Endothelial cell of hepatic sinusoid (primary cell): ENCODE measurements around the gene ZNF844.
"Not testable (repeated sequence)": the region's sequence is repeated elsewhere in the genome, so short reads cannot be mapped to it uniquely, and the experiment has no call there.

Source experiments
- in situ Hi-C: cut with HindIII; loops from 2 replicates; pipeline ENCODE4 v1.10.0; 2017; ENCODE audit warnings: low sequenced_read_pairs

ZNF844 gene

DNA sequence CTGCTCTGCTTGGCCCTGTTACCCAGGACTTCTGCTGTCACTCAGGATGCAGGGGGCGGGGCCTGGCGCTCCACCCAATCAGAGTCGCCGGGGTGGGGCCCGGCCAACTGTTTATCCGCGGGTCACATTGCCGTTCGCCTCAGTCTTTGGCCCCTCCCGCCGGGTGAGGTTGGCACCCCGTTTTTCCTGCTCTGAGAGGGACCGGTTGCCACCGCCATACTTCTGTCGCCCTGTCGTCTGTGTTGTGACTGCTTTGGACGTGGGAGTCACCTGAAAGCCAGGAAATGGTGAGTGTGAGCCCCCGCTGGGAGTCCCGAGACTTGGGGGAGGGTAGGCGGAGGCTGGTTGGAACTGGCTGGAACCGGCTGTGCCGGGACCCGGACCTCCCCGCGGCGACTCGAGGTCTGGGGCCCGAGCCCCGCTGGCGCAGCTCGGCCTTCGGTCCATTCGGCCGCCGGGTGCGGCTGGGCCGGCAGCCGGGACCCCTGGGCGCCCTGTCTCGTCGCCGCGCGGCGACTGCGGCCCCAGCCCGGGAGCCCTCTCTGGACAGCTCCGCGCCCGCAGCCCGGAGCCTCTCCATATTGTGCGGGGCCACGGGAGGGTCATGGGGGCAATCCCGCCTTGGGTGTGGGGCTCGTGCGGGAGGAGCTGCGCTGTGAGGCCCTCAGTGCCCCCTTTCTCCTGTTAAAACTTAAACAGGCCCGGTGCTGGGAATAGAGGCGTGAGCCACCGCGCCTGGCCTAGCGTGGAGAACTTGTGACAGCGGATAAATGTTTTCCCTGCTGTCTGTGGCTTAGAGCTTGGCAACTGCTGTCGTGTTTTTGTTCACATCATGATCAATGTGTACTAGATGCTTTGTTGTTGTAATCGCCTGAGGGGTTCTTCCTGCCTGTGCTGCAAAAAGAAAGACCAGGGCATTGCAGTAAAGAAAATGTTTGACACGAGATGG, at the start of gene ZNF844:
Gene ZNF844, plus strand, starts transcription at position 142 of the 949 bp plus-strand sequence. Its CDS starts 143 bp downstream, at position 285.
- in situ Hi-C loops, result no loop called here

DNA sequence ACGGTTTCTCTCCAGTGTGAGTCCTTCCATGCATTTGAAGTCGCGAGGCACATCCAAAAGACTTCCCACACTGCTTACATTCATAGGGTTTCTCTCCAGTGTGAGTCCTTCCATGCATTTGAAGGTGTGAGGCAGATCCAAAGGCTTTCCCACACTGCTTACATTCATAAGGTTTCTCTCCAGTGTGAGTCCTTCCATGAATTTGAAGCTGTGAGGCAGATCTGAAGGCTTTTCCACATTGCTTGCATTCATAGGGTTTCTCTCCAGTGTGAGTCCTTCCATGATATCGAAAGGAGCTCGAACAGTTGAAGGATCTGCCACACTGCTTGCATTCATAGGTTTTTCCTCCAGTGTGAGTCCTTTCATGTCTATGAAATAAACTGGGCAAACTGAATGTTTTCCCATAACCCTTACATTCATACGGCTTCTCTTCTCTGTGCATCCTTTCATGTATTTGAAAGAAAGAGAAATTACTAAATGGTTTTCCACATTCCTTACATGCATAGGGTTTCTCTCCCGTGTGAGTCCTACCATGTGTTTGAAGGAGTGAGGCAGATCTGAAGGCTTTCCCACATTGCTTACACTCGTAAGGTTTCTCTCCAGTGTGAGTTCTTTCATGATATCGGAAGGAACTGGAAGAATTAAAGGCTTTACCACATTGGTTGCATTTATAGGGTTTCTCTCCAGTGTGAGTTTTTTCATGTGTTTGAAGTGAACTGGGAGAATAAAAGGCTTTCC, 49.3 kb upstream of the ZNF844 start:
- in situ Hi-C loops, result no loop called here

DNA sequence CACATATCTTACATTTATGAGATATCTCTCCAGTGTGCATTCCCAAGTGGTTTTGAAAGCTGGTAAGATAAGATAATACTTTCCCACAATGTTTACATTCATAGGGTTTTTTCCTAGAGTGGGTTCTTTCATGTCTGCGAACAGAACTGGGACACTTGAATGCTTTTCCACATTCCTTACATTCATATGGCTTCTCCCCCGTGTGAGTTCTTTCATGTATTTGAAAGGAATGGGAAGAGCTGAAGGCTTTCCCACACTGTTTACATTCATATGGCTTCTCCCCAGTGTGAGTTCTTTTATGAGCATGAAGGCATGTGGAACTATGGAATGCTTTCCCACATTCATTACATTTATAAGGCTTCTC, 48.8 kb upstream of the ZNF844 start:
- in situ Hi-C loops, result no loop called here

GRCh38 chr19:12034198-12034597, 30.3 kb upstream of the ZNF844 start:
- in situ Hi-C loops, result no loop called here

- in situ Hi-C loops, result no loop called here
Measured at GRCh38 chr19:12034620-12035019, 29.9 kb upstream of the ZNF844 start.

- in situ Hi-C loops, result no loop called here
Measured at GRCh38 chr19:12035220-12036172, 29.0 kb upstream of the ZNF844 start, which contains the start of gene ZNF433. TSS of gene ZNF433 (minus strand) at chr19:12035679. CDS start at chr19:12035539, 140 bp downstream.

GRCh38 chr19:12042893-12043292, 21.6 kb upstream of the ZNF844 start:
- in situ Hi-C loops, result loop anchor here (5.0 kb wide), 1 partner anchor 89 kb away; no protein-coding TSS in a partner anchor

- in situ Hi-C loops, result loop anchor here (5.0 kb wide), 1 partner anchor 88 kb away; no protein-coding TSS in a partner anchor
Measured at GRCh38 chr19:12043752-12044422, 20.6 kb upstream of the ZNF844 start.

DNA sequence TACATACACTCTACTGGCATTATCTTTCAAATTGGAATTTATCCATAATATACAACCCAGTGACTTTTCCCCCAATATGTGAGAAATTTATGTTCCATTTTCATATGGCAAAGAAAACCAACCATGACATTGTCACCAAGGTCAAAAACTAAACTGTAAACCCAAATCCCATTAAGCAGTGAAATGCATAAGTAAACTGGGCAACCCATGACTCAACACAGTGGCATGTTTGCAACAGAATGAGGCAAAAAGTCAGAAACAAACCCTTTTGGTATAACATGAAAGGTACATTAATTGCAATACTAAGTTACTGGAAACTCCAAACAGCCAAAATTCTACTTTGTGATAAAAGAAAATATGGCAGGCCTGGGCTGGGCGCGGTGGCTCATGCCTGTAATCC, 16.7 kb upstream of the ZNF844 start:
- in situ Hi-C loops, result no loop called here

GRCh38 chr19:12052091-12052496, 12.4 kb upstream of the ZNF844 start:
- in situ Hi-C loops, result no loop called here

DNA sequence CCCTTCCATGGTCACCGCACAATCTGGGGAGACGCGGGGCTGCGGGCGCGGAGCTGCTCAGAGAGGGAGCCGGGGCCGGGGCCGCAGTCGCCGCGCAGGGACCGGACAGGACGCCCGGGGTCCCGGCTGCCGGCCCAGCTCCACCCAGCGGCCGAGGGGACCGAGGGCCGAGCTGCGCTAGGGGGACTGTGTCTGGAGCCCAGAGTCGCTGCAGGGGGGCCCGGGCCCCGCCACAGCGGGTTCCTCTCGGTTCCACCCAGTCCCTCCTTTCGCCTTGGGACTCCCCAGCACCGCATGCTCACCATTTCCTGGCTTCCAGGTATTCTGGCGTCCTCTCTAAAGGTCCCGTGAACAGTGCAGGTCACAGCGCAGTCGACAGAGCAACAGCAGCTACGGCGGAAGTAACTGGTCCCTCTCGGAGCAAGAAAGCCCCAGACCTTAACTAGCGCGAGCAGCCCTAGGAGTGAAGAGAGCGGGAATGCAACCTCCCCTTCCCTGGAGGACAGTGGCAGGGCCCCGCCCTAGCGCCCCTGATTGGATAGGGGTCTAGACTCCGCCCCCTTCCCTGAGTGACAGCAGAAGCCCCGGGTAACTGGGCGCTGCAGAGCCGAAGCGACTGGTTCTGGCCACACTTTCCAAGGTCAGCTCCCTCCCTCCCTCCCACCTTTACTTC, 11.9 kb upstream of the ZNF844 start, which contains the start of gene ZNF878:
Gene ZNF878, minus strand, starts transcription at position 465 of the 673 bp plus-strand sequence. Its CDS starts 160 bp downstream, at position 305.
- in situ Hi-C loops, result no loop called here

GRCh38 chr19:12055784-12056183, 8.7 kb upstream of the ZNF844 start:
- in situ Hi-C loops, result no loop called here

DNA sequence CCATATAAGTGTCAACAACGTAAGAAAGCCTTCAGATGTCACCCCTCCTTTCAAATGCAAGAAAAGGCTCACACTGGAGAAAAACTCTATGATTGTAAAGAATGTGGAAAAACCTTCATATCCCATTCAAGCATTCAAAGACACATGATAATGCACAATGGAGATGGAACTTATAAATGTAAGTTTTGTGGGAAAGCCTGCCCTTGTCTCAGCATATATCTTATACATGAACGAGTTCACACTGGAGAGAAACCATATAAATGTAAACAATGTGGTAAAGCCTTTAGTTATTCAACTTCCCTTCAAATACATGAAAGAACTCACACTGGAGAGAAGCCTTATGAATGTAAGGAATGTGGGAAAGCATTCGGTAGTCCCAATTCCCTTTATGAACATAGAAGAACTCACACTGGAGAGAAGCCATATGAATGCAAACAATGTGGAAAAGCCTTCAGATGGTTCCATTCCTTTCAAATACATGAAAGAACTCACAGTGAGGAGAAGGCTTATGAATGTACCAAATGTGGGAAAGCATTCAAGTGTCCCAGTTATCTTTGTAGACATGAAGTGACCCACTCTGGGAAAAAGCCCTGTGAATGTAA, 11.1 kb downstream of the ZNF844 start:
- in situ Hi-C loops, result no loop called here

GRCh38 chr19:12076331-12076730, 11.8 kb downstream of the ZNF844 start:
- in situ Hi-C loops, result not testable (repeated sequence)

DNA sequence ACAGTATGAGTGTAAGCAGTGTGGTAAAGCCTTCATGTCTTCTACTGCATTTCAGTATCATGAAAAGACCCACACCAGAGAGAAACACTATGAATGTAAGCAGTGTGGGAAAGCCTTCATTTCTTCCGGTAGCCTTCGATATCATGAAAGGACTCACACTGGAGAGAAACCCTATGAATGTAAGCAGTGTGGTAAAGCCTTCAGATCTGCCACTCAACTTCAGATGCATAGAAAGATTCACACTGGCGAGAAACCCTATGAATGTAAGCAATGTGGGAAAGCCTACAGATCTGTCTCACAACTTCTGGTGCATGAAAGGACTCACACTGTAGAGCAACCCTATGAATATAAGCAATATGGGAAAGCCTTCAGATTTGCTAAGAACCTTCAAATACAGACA, 12.8 kb downstream of the ZNF844 start:
- in situ Hi-C loops, result no loop called here

DNA sequence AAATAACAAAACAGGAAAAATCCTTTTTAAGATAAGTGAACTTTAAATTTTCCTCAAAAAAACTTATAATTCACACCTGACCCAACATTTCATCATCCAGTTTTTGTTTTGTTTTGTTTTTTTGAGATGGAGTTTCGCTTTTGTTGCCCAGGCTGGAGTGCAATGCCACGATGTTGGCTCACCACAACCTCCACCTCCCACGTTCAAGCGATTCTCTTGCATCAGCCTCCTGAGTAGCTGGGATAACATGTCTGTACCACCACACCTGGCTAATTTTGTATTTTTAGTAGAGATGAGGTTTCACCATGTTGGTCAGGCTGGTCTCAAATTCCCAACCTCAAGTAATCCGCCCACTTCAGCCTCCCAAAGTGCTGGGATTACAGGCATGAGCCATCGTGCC, 18.8 kb downstream of the ZNF844 start:
- in situ Hi-C loops, result not testable (repeated sequence)

GRCh38 chr19:12085074-12085818, 20.7 kb downstream of the ZNF844 start:
- in situ Hi-C loops, result no loop called here

- in situ Hi-C loops, result no loop called here
Measured at GRCh38 chr19:12090807-12091206, 26.3 kb downstream of the ZNF844 start.
